ENCODE data around the gene SART3. TPM values are rescaled to one million over a fixed set of nuclear protein-coding genes. Genes with fewer than 3 reads are reported as not detected.

Gene SART3
- total and polyA plus RNA-seq, 7 experiments from 2014 or later: 34.3 to 99.3 (median 85.2) TPM

- peak overlapping the region in 1 of 9 donors; percentile 28 for H3K27ac Mint-ChIP-seq
These were observed 28.8 kb downstream of the SART3 start for GRCh38 chr12:108531929-108532848.

GRCh38 chr12:108530161-108530560 lies 30.8 kb downstream of the SART3 start:
- intact Hi-C loops (cut with micrococcal nuclease): no loop called here
- H3K9me3 ChIP-seq (ENCODE audit: control insufficient read depth in 2 of 3, low read length in 3 of 3): no peaks in the 10 kb centered on the region
- H3K4me1 Mint-ChIP-seq: peaks cover 0 to 12% (median 0%) of the 10 kb centered on the region in 7 donors
- H3K27me3 Mint-ChIP-seq: no peaks in the 10 kb centered on the region
- no peak for DNase-seq
- H3K4me3 ChIP-seq (ENCODE audit: low read length): no peak overlapping the region
- H3K27ac ChIP-seq (ENCODE audit: low read depth, low read length): no peak overlapping the region
- peak overlapping the region in 2 of 9 donors; percentile 22 to 70 for H3K27ac Mint-ChIP-seq
- ChIA-PET POLR2A (no interaction called here), CTCF (interaction anchor here (0.6 kb wide), 1 partner anchor 34 kb away, joined by 3 read pairs; no protein-coding TSS in a partner anchor)
- H3K4me3 Mint-ChIP-seq: no peak overlapping the region
- no peaks in the 10 kb centered on the region for H3K27me3 ChIP-seq (ENCODE audit: control insufficient read depth in 2 of 2, insufficient read depth in 2 of 2, low read length in 2 of 2)
- peaks cover 0 to 1% (median 0%) of the 10 kb centered on the region in 11 donors for H3K9me3 Mint-ChIP-seq
- no peaks in the 10 kb centered on the region for H3K4me1 ChIP-seq (ENCODE audit: control insufficient read depth in 2 of 2, insufficient read depth in 2 of 2, low read length in 2 of 2)
- ATAC-seq: no peak
- peaks cover 4 to 48% (median 32%) of the 10 kb centered on the region in 5 donors for H3K36me3 Mint-ChIP-seq
- H3K36me3 ChIP-seq (ENCODE audit: control insufficient read depth in 2 of 3, insufficient read depth in 3 of 3, low read length in 3 of 3): peaks cover 26 to 94% (median 29%) of the 10 kb centered on the region in 3 experiments

More at GRCh38 chr12:108531929-108532848, 28.8 kb downstream of the SART3 start:
- Histone ChIP-seq H3K36me3 (ENCODE audit: control insufficient read depth in 2 of 3, insufficient read depth in 3 of 3, low read length in 3 of 3) (peaks cover 24 to 94% (median 36%) of the 10 kb centered on the region in 3 experiments), H3K4me1 (ENCODE audit: control insufficient read depth in 2 of 2, insufficient read depth in 2 of 2, low read length in 2 of 2) (no peaks in the 10 kb centered on the region), H3K4me3 (ENCODE audit: low read length) (no peak overlapping the region), H3K27me3 (ENCODE audit: control insufficient read depth in 2 of 2, insufficient read depth in 2 of 2, low read length in 2 of 2) (no peaks in the 10 kb centered on the region), H3K9me3 (ENCODE audit: control insufficient read depth in 2 of 3, low read length in 3 of 3) (no peaks in the 10 kb centered on the region), H3K27ac (ENCODE audit: low read depth, low read length) (no peak overlapping the region)
- CTCF ChIA-PET: no interaction called here
- Mint-ChIP-seq H3K27me3 (no peaks in the 10 kb centered on the region), H3K36me3 (peaks cover 4 to 59% (median 28%) of the 10 kb centered on the region in 5 donors), H3K9me3 (peaks cover 0 to 1% (median 0%) of the 10 kb centered on the region in 11 donors), H3K4me3 (no peak overlapping the region), H3K4me1 (peaks cover 0 to 8% (median 0%) of the 10 kb centered on the region in 7 donors)
- no peak for DNase-seq
- POLR2A ChIA-PET: interaction anchor here (0.6 to 0.7 kb wide), 2 partner anchors 207 to 309 kb away, joined by 3 read pairs; no protein-coding TSS in a partner anchor
- intact Hi-C loops (cut with micrococcal nuclease): no loop called here
- no peak for ATAC-seq

GRCh38 chr12:108527166-108527496 lies 33.8 kb downstream of the SART3 start:
- no peaks in the 10 kb centered on the region for H3K9me3 ChIP-seq (ENCODE audit: control insufficient read depth in 2 of 3, low read length in 3 of 3)
- Mint-ChIP-seq H3K4me3 (no peak overlapping the region), H3K4me1 (peaks cover 0 to 14% (median 0%) of the 10 kb centered on the region in 7 donors), H3K36me3 (peaks cover 7 to 53% (median 31%) of the 10 kb centered on the region in 5 donors), H3K27ac (peak overlapping the region in 7 of 9 donors; percentile 6 to 78 (median 37)), H3K9me3 (peaks cover 0 to 1% (median 0%) of the 10 kb centered on the region in 11 donors), H3K27me3 (no peaks in the 10 kb centered on the region)
- CTCF ChIA-PET: interaction anchor here (0.5 to 1.2 kb wide), 2 partner anchors 277 to 580 kb away, joined by 3 to 4 read pairs; no protein-coding TSS in a partner anchor
- peaks cover 30 to 98% (median 37%) of the 10 kb centered on the region in 3 experiments for H3K36me3 ChIP-seq (ENCODE audit: control insufficient read depth in 2 of 3, insufficient read depth in 3 of 3, low read length in 3 of 3)
- no peak overlapping the region for H3K27ac ChIP-seq (ENCODE audit: low read depth, low read length)
- DNase-seq: no peak
- H3K4me1 ChIP-seq (ENCODE audit: control insufficient read depth in 2 of 2, insufficient read depth in 2 of 2, low read length in 2 of 2): no peaks in the 10 kb centered on the region
- ATAC-seq: no peak
- H3K4me3 ChIP-seq (ENCODE audit: low read length): no peak overlapping the region
- intact Hi-C loops (cut with micrococcal nuclease): no loop called here
- POLR2A ChIA-PET: no interaction called here
- H3K27me3 ChIP-seq (ENCODE audit: control insufficient read depth in 2 of 2, insufficient read depth in 2 of 2, low read length in 2 of 2): no peaks in the 10 kb centered on the region

GRCh38 chr12:108526482-108527165 lies 34.3 kb downstream of the SART3 start:
- no peak for DNase-seq
- ChIA-PET POLR2A (no interaction called here), CTCF (interaction anchor here (0.5 to 1.2 kb wide), 2 partner anchors 277 to 580 kb away, joined by 3 to 4 read pairs; no protein-coding TSS in a partner anchor)
- H3K4me1 ChIP-seq (ENCODE audit: control insufficient read depth in 2 of 2, insufficient read depth in 2 of 2, low read length in 2 of 2): no peaks in the 10 kb centered on the region
- H3K4me3 ChIP-seq (ENCODE audit: low read length): no peak overlapping the region
- H3K36me3 Mint-ChIP-seq: peaks cover 7 to 55% (median 31%) of the 10 kb centered on the region in 5 donors
- no peaks in the 10 kb centered on the region for H3K27me3 Mint-ChIP-seq
- intact Hi-C loops (cut with micrococcal nuclease): no loop called here
- no peak overlapping the region for H3K4me3 Mint-ChIP-seq
- peaks cover 30 to 98% (median 33%) of the 10 kb centered on the region in 3 experiments for H3K36me3 ChIP-seq (ENCODE audit: control insufficient read depth in 2 of 3, insufficient read depth in 3 of 3, low read length in 3 of 3)
- peak overlapping the region in 5 of 9 donors; percentile 6 to 78 (median 52) for H3K27ac Mint-ChIP-seq
- peaks cover 0 to 14% (median 0%) of the 10 kb centered on the region in 7 donors for H3K4me1 Mint-ChIP-seq
- H3K9me3 ChIP-seq (ENCODE audit: control insufficient read depth in 2 of 3, low read length in 3 of 3): no peaks in the 10 kb centered on the region
- H3K9me3 Mint-ChIP-seq: peaks cover 0 to 1% (median 0%) of the 10 kb centered on the region in 11 donors
- no peak for ATAC-seq
- no peaks in the 10 kb centered on the region for H3K27me3 ChIP-seq (ENCODE audit: control insufficient read depth in 2 of 2, insufficient read depth in 2 of 2, low read length in 2 of 2)
- H3K27ac ChIP-seq (ENCODE audit: low read depth, low read length): no peak overlapping the region

GRCh38 chr12:108525681-108526080 lies 35.3 kb downstream of the SART3 start:
- no peaks in the 10 kb centered on the region for H3K27me3 Mint-ChIP-seq
- peaks cover 7 to 50% (median 32%) of the 10 kb centered on the region in 5 donors for H3K36me3 Mint-ChIP-seq
- Histone ChIP-seq H3K4me3 (ENCODE audit: low read length) (no peak overlapping the region), H3K27ac (ENCODE audit: low read depth, low read length) (no peak overlapping the region), H3K27me3 (ENCODE audit: control insufficient read depth in 2 of 2, insufficient read depth in 2 of 2, low read length in 2 of 2) (no peaks in the 10 kb centered on the region), H3K36me3 (ENCODE audit: control insufficient read depth in 2 of 3, insufficient read depth in 3 of 3, low read length in 3 of 3) (peaks cover 33 to 98% (median 38%) of the 10 kb centered on the region in 3 experiments), H3K4me1 (ENCODE audit: control insufficient read depth in 2 of 2, insufficient read depth in 2 of 2, low read length in 2 of 2) (no peaks in the 10 kb centered on the region), H3K9me3 (ENCODE audit: control insufficient read depth in 2 of 3, low read length in 3 of 3) (no peaks in the 10 kb centered on the region)
- ChIA-PET POLR2A (no interaction called here), CTCF (no interaction called here)
- intact Hi-C loops (cut with micrococcal nuclease): no loop called here
- no peak for ATAC-seq
- H3K9me3 Mint-ChIP-seq: peaks cover 0 to 1% (median 0%) of the 10 kb centered on the region in 11 donors
- peak overlapping the region in 2 of 9 donors; percentile 19 to 45 for H3K27ac Mint-ChIP-seq
- DNase-seq: no peak
- H3K4me3 Mint-ChIP-seq: no peak overlapping the region
- peaks cover 0 to 14% (median 0%) of the 10 kb centered on the region in 7 donors for H3K4me1 Mint-ChIP-seq

- H3K27me3 Mint-ChIP-seq: no peaks in the 10 kb centered on the region
- peaks cover 0 to 11% (median 3%) of the 10 kb centered on the region in 7 donors for H3K4me1 Mint-ChIP-seq
- Histone ChIP-seq H3K27ac (ENCODE audit: low read depth, low read length) (no peak overlapping the region), H3K9me3 (ENCODE audit: control insufficient read depth in 2 of 3, low read length in 3 of 3) (no peaks in the 10 kb centered on the region), H3K4me1 (ENCODE audit: control insufficient read depth in 2 of 2, insufficient read depth in 2 of 2, low read length in 2 of 2) (no peaks in the 10 kb centered on the region), H3K27me3 (ENCODE audit: control insufficient read depth in 2 of 2, insufficient read depth in 2 of 2, low read length in 2 of 2) (no peaks in the 10 kb centered on the region), H3K36me3 (ENCODE audit: control insufficient read depth in 2 of 3, insufficient read depth in 3 of 3, low read length in 3 of 3) (peaks cover 28 to 97% (median 36%) of the 10 kb centered on the region in 3 experiments), H3K4me3 (ENCODE audit: low read length) (no peak overlapping the region)
- intact Hi-C loops (cut with micrococcal nuclease): no loop called here
- CTCF ChIA-PET: no interaction called here
- no peak for ATAC-seq
- H3K4me3 Mint-ChIP-seq: no peak overlapping the region
- POLR2A ChIA-PET: no interaction called here
- peaks cover 7 to 36% (median 25%) of the 10 kb centered on the region in 5 donors for H3K36me3 Mint-ChIP-seq
- no peak for DNase-seq
- H3K9me3 Mint-ChIP-seq: no peaks in the 10 kb centered on the region
- H3K27ac Mint-ChIP-seq: peak overlapping the region in 1 of 9 donors; percentile 51
These were observed 37.6 kb downstream of the SART3 start for GRCh38 chr12:108523365-108523764.
